H1 (cell line): Measurements from ENCODE around the gene AQP2. TPM values are rescaled to one million over a fixed set of nuclear protein-coding genes. Genes with fewer than 3 reads are reported as not detected.

Experiments
- CTCF ChIA-PET: fragments of 300-600 bp; sonication (Branson Sonifier 250); formaldehyde crosslinking; loops from one replicate; lab custom pipeline; 2021; ENCODE audit not compliant: partially characterized antibody; lab: Charles Lee
- POLR2A ChIA-PET: fragments of 300-600 bp; sonication (Branson Sonifier 250); formaldehyde crosslinking; loops from one replicate; lab custom pipeline; 2021; ENCODE audit warnings: inconsistent platforms; ENCODE audit not compliant: partially characterized antibody; lab: Charles Lee
- DNase-seq, 2 experiments: peaks; one replicate each; pipeline versions ENCODE4 v3.0.0 to v3.0.0-alpha.2; 2010 to 2022; ENCODE audit warnings: low spot score in 2 of 2, low read depth in 1 of 2, mixed read lengths in 1 of 2
- FAIRE-seq: peaks from 2 replicates; lab custom pipeline; 2011; peaks lifted over from hg19 to GRCh38; lab: Jason Lieb, UNC
- H2AFZ ChIP-seq: 2 replicates; pipeline ENCODE4 v1.8.1; 2012; ENCODE audit warnings: low read length, inconsistent platforms
- H2AK5ac ChIP-seq: 2 replicates; pipeline ENCODE4 v1.6.1; 2013; ENCODE audit warnings: low read depth, low read length
- H2BK120ac ChIP-seq: replicated peaks from 2 replicates; pipeline ENCODE3; 2013; ENCODE audit warnings: low read depth, low read length, inconsistent platforms
- H2BK12ac ChIP-seq: 2 replicates; pipeline ENCODE4 v1.6.1; 2013; ENCODE audit warnings: low read depth, low read length
- H2BK15ac ChIP-seq: 2 replicates; pipeline ENCODE4 v1.6.1; 2013; ENCODE audit warnings: low read length
- H2BK20ac ChIP-seq: 2 replicates; pipeline ENCODE4 v1.6.1; 2013; ENCODE audit warnings: low read length
- H2BK5ac ChIP-seq: 2 replicates; pipeline ENCODE4 v1.6.1; 2013; ENCODE audit warnings: low read depth, low read length
- H3K14ac ChIP-seq: 2 replicates; pipeline ENCODE4 v1.6.1; 2013; ENCODE audit warnings: inconsistent platforms; ENCODE audit not compliant: insufficient read length
- H3K18ac ChIP-seq: 2 replicates; pipeline ENCODE4 v1.6.1; 2013; ENCODE audit warnings: low read length; ENCODE audit errors: extremely low read depth
- H3K23ac ChIP-seq: 2 replicates; pipeline ENCODE4 v1.6.1; 2013; ENCODE audit warnings: inconsistent platforms; ENCODE audit not compliant: insufficient read length
- H3K23me2 ChIP-seq: 2 replicates; pipeline ENCODE4 v1.6.1; 2013; ENCODE audit warnings: low read depth, low read length
- H3K27ac ChIP-seq: 2 replicates; pipeline ENCODE4 v1.6.1; 2011; ENCODE audit warnings: low read depth, low read length, inconsistent platforms
- H3K27me3 ChIP-seq, 4 experiments: replicated peaks in 1 of 4; 1 replicate in 1 of 4; 2 replicates in 3 of 4; pipeline versions ENCODE4 v1.6.1 to v1.8.1; 2011 to 2013; ENCODE audit warnings: low read length in 3 of 4, mild to moderate bottlenecking in 3 of 4, inconsistent platforms in 2 of 4, mixed read lengths in 2 of 4, moderate library complexity in 1 of 4; ENCODE audit not compliant: control insufficient read depth in 3 of 4, insufficient read depth in 3 of 4; ENCODE audit errors: extremely low read depth in 1 of 4
- H3K36me3 ChIP-seq, 4 experiments: 2 replicates each; pipeline versions ENCODE4 v1.6.1 to v1.8.1; 2011 to 2013; ENCODE audit warnings: mild to moderate bottlenecking in 4 of 4, low read length in 3 of 4, moderate library complexity in 2 of 4, control low read depth in 1 of 4, inconsistent platforms in 1 of 4; ENCODE audit not compliant: insufficient read depth in 4 of 4, control insufficient read depth in 2 of 4
- H3K4ac ChIP-seq: replicated peaks from 2 replicates; pipeline ENCODE3; 2013; ENCODE audit warnings: low read length, low read depth, mixed read lengths, inconsistent platforms; ENCODE audit not compliant: insufficient read length
- H3K4me1 ChIP-seq, 4 experiments: replicated peaks in 1 of 4; 1 replicate in 1 of 4; 2 replicates in 3 of 4; pipeline versions ENCODE4 v1.6.1 to v1.8.1; 2011 to 2013; ENCODE audit warnings: low read length in 3 of 4, inconsistent platforms in 2 of 4, mixed read lengths in 1 of 4; ENCODE audit not compliant: insufficient read depth in 4 of 4, control insufficient read depth in 3 of 4
- H3K4me2 ChIP-seq, 2 experiments: 2 replicates each; pipeline versions ENCODE4 v1.6.1 to v1.8.1; 2011 to 2013; ENCODE audit warnings: low read depth in 2 of 2, low read length in 2 of 2, control low read depth in 1 of 2, inconsistent platforms in 1 of 2, mild to moderate bottlenecking in 1 of 2; ENCODE audit not compliant: insufficient read depth in 1 of 2
- H3K4me3 ChIP-seq, 4 experiments: fragments of 200-600, 300-600 bp in 1 of 4; sonication (generic), shearing (Covaris generic), sonication (Bioruptor Twin) in 1 of 4; 2 replicates each; pipeline versions ENCODE4 v1.5.1 to v1.8.1; 2011 to 2016; ENCODE audit warnings: low read length in 4 of 4, low read depth in 3 of 4, control low read depth in 2 of 4, inconsistent platforms in 2 of 4, mild to moderate bottlenecking in 2 of 4, mixed read lengths in 1 of 4, moderate library complexity in 1 of 4; ENCODE audit not compliant: insufficient read depth in 2 of 4; ENCODE audit errors: extremely low read depth in 1 of 4
- H3K56ac ChIP-seq: replicated peaks from 2 replicates; pipeline ENCODE3; 2013; ENCODE audit warnings: low read depth, mild to moderate bottlenecking, mixed read lengths, low read length, inconsistent platforms; ENCODE audit not compliant: insufficient read length
- H3K79me1 ChIP-seq: 2 replicates; pipeline ENCODE4 v1.6.1; 2013; ENCODE audit warnings: low read depth, low read length, control low read depth
- H3K79me2 ChIP-seq, 2 experiments: 2 replicates each; pipeline versions ENCODE4 v1.6.1 to v1.8.1; 2012 to 2013; ENCODE audit warnings: low read length in 2 of 2, mild to moderate bottlenecking in 2 of 2, inconsistent platforms in 1 of 2; ENCODE audit not compliant: insufficient read depth in 2 of 2, control insufficient read depth in 1 of 2
- H3K9ac ChIP-seq, 4 experiments: replicated peaks in 1 of 4; 1 replicate in 1 of 4; 2 replicates in 3 of 4; pipeline versions ENCODE4 v1.6.1 to v1.8.1; 2011 to 2013; ENCODE audit warnings: low read depth in 3 of 4, low read length in 3 of 4, control low read depth in 2 of 4, mild to moderate bottlenecking in 2 of 4, moderate library complexity in 2 of 4, inconsistent platforms in 1 of 4; ENCODE audit errors: extremely low read depth in 1 of 4
- H3K9me3 ChIP-seq, 2 experiments: 2 replicates each; pipeline versions ENCODE4 v1.6.1 to v1.8.1; 2012 to 2013; ENCODE audit warnings: mild to moderate bottlenecking in 2 of 2, moderate library complexity in 2 of 2, control low read depth in 1 of 2, inconsistent platforms in 1 of 2, low read depth in 1 of 2, low read length in 1 of 2, mixed read lengths in 1 of 2; ENCODE audit not compliant: insufficient read depth in 2 of 2
- H4K20me1 ChIP-seq, 2 experiments: replicated peaks in 1 of 2; 2 replicates each; pipeline versions ENCODE3 to v1.8.1; 2011 to 2013; ENCODE audit warnings: inconsistent platforms in 2 of 2, low read length in 2 of 2, mild to moderate bottlenecking in 1 of 2; ENCODE audit not compliant: insufficient read depth in 2 of 2, control insufficient read depth in 1 of 2
- H4K5ac ChIP-seq: 2 replicates; pipeline ENCODE4 v1.6.1; 2013; ENCODE audit warnings: low read length, low read depth, mixed read lengths, inconsistent platforms; ENCODE audit not compliant: insufficient read length
- H4K8ac ChIP-seq: 2 replicates; pipeline ENCODE4 v1.8.0; 2013; ENCODE audit warnings: mild to moderate bottlenecking, moderate library complexity, low read length, inconsistent platforms; ENCODE audit not compliant: insufficient read depth; ENCODE audit errors: extremely low read depth
- H4K91ac ChIP-seq: replicated peaks from 2 replicates; pipeline ENCODE3; 2013; ENCODE audit warnings: low read length, mixed read lengths, inconsistent platforms; ENCODE audit not compliant: insufficient read length
- ATF2 ChIP-seq: IDR thresholded peaks from 2 replicates; pipeline ENCODE4 v1.6.1; 2012; ENCODE audit warnings: low read length, inconsistent platforms
- CBX5 ChIP-seq: fragments of 300-800, 300-1000 bp; sonication (generic); IDR thresholded peaks from 2 replicates; pipeline ENCODE4 v1.7.1; 2016; ENCODE audit warnings: antibody characterized with exemption, low read length, low read depth
- EP300 ChIP-seq, 2 experiments: IDR thresholded peaks; 1 replicate in 1 of 2; 2 replicates in 1 of 2; pipeline ENCODE4 v1.6.1; 2011 to 2012; ENCODE audit warnings: low read depth in 2 of 2, low read length in 2 of 2, mild to moderate bottlenecking in 2 of 2, borderline replicate concordance in 1 of 2, inconsistent platforms in 1 of 2, moderate library complexity in 1 of 2
- JUN ChIP-seq: IDR thresholded peaks from 2 replicates; pipeline ENCODE4 v1.6.1; 2011; ENCODE audit warnings: low read depth, mild to moderate bottlenecking, improper control_type of control experiment, low read length
- MAX ChIP-seq: IDR thresholded peaks from 2 replicates; pipeline ENCODE4 v1.6.1; 2012; ENCODE audit warnings: inconsistent platforms
- POU5F1 ChIP-seq: IDR thresholded peaks from 2 replicates; pipeline ENCODE4 v1.6.1; 2011; ENCODE audit warnings: low read depth, mild to moderate bottlenecking, low read length, moderate library complexity
- SIX5 ChIP-seq: IDR thresholded peaks from 2 replicates; pipeline ENCODE4 v1.6.1; 2011; ENCODE audit warnings: mild to moderate bottlenecking, low read depth, low read length
- TBP ChIP-seq: IDR thresholded peaks from 2 replicates; pipeline ENCODE4 v1.6.1; 2011; ENCODE audit warnings: low read depth, low read length, improper control_type of control experiment
- TEAD4 ChIP-seq: IDR thresholded peaks from 2 replicates; pipeline ENCODE4 v1.6.1; 2012; ENCODE audit warnings: low read depth, low read length, inconsistent platforms, mixed read lengths
- polyA plus RNA-seq, 7 experiments: library from polyadenylated mRNA; depleted of rRNA in 3 of 7; stranded (reverse) in 5 of 7; unstranded in 2 of 7; fragments of >200 nt in 5 of 7; fragments of 200-250 nt in 2 of 7; gene quantifications; 1 replicate in 5 of 7; 2 replicates in 1 of 7; 4 replicates in 1 of 7; pipeline versions ENCODE4 v1.2.1 to v1.2.3, GENCODE V29; 2011 to 2013; ENCODE audit warnings: missing spikeins in 2 of 7, mixed read lengths in 2 of 7
- total RNA-seq: library from RNA; stranded (reverse); fragmentation: NEBNext Ultra II Directional; extraction: Animal tissue kit (Norgen Biotek cat#: 25700); gene quantifications from 2 replicates; pipeline ENCODE4 v1.2.1, GENCODE V29; 2021

AQP2 gene
- total and polyA plus RNA-seq, 2 of the 8 experiments (the other 6 are each of a cell fraction or from before 2014, with no cell fraction given): not detected

- no peak overlapping the region for H4K91ac ChIP-seq
- ChIA-PET CTCF (interaction anchor here (0.6 to 5.1 kb wide), 13 partner anchors 10 to 171 kb away, joined by 3 to 37 read pairs (median 3); partner anchors contain the start of genes AQP2 and BCDIN3D), POLR2A (interaction anchor here (1.5 kb wide), 1 partner anchor 146 kb away, joined by 5 read pairs; the partner anchor contains the start of gene SMARCD1)
- H4K8ac ChIP-seq: no peak overlapping the region
- H3K18ac ChIP-seq: no peak overlapping the region
- TF ChIP-seq ATF2 (no peak), POU5F1 (no peak), EP300 (IDR thresholded peaks at IDR 0.05; ENCODE audit: borderline replicate concordance in 1 of 2, low read depth in 2 of 2, low read length in 2 of 2) (no peak), TEAD4 (no peak), JUN (no peak), TBP (no peak), SIX5 (no peak), MAX (no peak), CBX5 (no peak)
- no peaks in the 10 kb centered on the region for H3K23me2 ChIP-seq
- DNase-seq (no peak), FAIRE-seq (no peak)
- no peak overlapping the region for H3K4me3 ChIP-seq
- H3K9ac ChIP-seq: no peak overlapping the region
- no peak overlapping the region for H2BK12ac ChIP-seq
- H3K4ac ChIP-seq: no peak overlapping the region
- no peak overlapping the region for H3K4me2 ChIP-seq
- H3K27ac ChIP-seq: no peak overlapping the region
- no peak overlapping the region for H4K5ac ChIP-seq
- H3K4me1 ChIP-seq: peaks cover 0 to 12% (median 2%) of the 10 kb centered on the region in 4 experiments; a peak in 3 of 7 replicates
- no peak overlapping the region for H2BK15ac ChIP-seq
- no peak overlapping the region for H2BK120ac ChIP-seq
- H2AK5ac ChIP-seq: no peak overlapping the region
- H3K79me1 ChIP-seq: no peaks in the 10 kb centered on the region
- H3K14ac ChIP-seq: no peak overlapping the region
- no peak overlapping the region for H2AFZ ChIP-seq
- H3K36me3 ChIP-seq: no peaks in the 10 kb centered on the region
- H3K56ac ChIP-seq: no peak overlapping the region
- H3K9me3 ChIP-seq: no peaks in the 10 kb centered on the region
- H3K79me2 ChIP-seq: no peaks in the 10 kb centered on the region
- H4K20me1 ChIP-seq: peaks cover 0 to 1% of the 10 kb centered on the region in 2 experiments
- H2BK5ac ChIP-seq: no peak overlapping the region
- no peak overlapping the region for H2BK20ac ChIP-seq
- H3K27me3 ChIP-seq: 0 out of 7 replicates have a peak, but pooled peaks cover 0 to 3% (median 0%) of the 10 kb centered on the region in 4 experiments
- H3K23ac ChIP-seq: no peak overlapping the region
Observed at GRCh38 chr12:49939307-49939706, 11.2 kb upstream of the AQP2 start.
